Dermis lymphatic vessel endothelial cell (primary cell): Measurements from ENCODE around the gene PTAFR. TPM values are rescaled to one million over a fixed set of nuclear protein-coding genes. Genes with fewer than 3 reads are reported as not detected.

Source experiments
- total RNA-seq: library from RNA; depleted of rRNA; stranded (reverse); fragments of >200 nt; gene quantifications from 2 replicates; pipeline ENCODE4 v1.2.1, GENCODE V29; 2014

The PTAFR gene
- total RNA-seq: 0.09 and 0.11 TPM in 2 replicates

DNA sequence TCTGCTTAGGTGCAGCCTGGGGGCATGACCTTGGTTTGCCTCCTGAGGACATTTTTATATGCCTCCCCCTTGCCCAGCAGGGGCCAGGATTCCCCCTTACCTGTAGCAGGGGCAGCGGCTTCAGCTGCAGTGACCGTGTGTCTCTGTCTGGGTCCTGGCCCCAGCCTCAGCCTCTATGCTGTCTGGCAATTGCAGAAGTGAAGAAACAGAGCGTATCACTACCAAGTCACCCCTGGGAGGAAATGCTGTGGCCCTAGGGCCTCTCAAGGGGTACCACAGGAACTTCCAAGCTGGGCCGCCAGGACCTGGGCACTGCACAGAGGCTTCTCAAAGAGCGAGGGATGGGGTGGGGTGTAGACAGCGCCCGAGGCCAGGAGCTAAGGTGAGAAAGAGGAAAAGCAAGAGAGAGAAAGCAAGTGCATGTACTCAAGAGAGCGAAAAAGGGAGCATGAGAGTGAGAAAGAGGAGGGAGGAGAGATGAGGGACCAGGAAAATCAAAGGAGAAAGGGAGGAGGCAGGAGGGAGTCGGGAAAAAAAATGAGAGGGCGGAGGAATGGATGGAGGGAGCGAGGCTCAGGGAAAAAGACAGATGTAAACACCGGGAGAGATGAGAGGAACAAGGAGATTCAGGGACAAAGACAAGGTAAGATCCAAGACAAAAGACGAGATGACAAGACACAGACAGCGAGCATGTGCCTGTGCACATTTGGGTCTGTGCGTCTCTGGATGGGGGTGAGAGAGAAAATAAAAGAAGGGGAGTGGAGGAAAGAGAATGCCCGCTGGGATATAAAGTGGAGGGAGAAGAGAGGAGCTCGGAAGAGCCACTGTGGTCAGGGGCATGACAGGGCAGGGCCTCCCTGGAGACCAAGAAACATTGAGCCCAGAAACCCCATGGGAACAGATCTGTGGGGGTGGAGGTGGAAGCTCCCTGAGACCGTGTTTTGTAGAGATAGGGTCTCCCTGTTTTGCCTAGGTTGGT is at the start of gene PTAFR:
Gene PTAFR, minus strand, starts transcription at position 199 of the 979 bp plus-strand sequence. CDS start 25,669 bp downstream, outside the sequence.

Other genes starting within 250 kb of the PTAFR start
- 0.22 and 0.60 TPM in 2 replicates for gene SMPDL3B, start 241.7 kb downstream of the PTAFR start, total RNA-seq
- gene XKR8, start 216.7 kb downstream of the PTAFR start, total RNA-seq: 5.2 and 5.9 TPM in 2 replicates
- gene EYA3, start 88.1 kb downstream of the PTAFR start, total RNA-seq: 7.8 and 11.1 TPM in 2 replicates
- gene DNAJC8, start 56.3 kb upstream of the PTAFR start, total RNA-seq: 39.8 and 48.9 TPM in 2 replicates
- 96.4 and 113 TPM in 2 replicates for gene ATP5IF1, start 59.4 kb upstream of the PTAFR start, total RNA-seq
- 4.2 and 7.3 TPM in 2 replicates for gene SESN2, start 82.8 kb upstream of the PTAFR start, total RNA-seq
- 21.9 and 24.2 TPM in 2 replicates for gene MED18, start 152.3 kb upstream of the PTAFR start, total RNA-seq
- gene PHACTR4, start 193.1 kb upstream of the PTAFR start, total RNA-seq: 12.4 and 26.8 TPM in 2 replicates